Loucy (cell line): ENCODE measurements around the gene RFNG.

ENCODE experiments used
- EZH2phosphoT487 ChIP-seq: fragments of 200-600 bp; IDR thresholded peaks from 2 replicates; pipeline ENCODE4 v1.6.1; 2018; ENCODE audit warnings: antibody characterized with exemption, mild to moderate bottlenecking, moderate library complexity, borderline replicate concordance
- TF ChIP-seq, protein P1 (sequence below): fragments of 200-600 bp; sonication (generic); conservative IDR thresholded peaks from 2 replicates; pipeline ENCODE4 v1.5.1; 2014; ENCODE audit warnings: mild to moderate bottlenecking, antibody characterized with exemption, low read length

DNA sequence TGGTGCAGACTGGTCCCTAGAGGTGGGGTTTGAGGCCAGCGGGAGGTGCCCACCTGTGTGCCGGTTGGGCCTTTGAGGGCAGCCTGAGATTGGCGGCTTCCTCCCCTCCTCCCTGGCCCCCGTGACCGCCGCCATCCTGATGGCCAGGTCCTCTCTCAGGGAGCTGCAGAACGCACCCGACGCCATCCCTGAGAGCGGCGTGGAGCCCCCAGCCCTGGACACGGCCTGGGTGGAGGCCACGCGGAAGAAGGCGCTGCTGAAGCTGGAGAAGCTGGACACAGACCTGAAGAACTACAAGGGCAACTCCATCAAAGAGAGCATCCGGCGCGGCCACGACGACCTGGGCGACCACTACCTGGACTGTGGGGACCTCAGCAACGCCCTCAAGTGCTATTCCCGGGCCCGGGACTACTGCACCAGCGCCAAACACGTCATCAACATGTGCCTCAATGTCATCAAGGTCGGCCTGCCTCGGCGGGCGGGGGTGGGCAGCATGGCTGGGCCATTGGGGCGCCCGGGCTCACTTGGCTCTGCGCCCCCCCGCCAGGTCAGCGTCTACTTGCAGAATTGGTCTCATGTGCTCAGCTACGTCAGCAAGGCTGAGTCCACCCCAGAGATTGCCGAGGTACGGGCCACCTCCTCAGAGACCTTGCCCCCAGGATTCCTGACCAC lies 2.9 kb upstream of the RFNG start:
- TF ChIP-seq, protein P1, sequence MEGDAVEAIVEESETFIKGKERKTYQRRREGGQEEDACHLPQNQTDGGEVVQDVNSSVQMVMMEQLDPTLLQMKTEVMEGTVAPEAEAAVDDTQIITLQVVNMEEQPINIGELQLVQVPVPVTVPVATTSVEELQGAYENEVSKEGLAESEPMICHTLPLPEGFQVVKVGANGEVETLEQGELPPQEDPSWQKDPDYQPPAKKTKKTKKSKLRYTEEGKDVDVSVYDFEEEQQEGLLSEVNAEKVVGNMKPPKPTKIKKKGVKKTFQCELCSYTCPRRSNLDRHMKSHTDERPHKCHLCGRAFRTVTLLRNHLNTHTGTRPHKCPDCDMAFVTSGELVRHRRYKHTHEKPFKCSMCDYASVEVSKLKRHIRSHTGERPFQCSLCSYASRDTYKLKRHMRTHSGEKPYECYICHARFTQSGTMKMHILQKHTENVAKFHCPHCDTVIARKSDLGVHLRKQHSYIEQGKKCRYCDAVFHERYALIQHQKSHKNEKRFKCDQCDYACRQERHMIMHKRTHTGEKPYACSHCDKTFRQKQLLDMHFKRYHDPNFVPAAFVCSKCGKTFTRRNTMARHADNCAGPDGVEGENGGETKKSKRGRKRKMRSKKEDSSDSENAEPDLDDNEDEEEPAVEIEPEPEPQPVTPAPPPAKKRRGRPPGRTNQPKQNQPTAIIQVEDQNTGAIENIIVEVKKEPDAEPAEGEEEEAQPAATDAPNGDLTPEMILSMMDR: no peak
- TF ChIP-seq EZH2phosphoT487: no peak
